Measurements from ENCODE around the gene PTCSC3.

The PTCSC3 gene

DNA sequence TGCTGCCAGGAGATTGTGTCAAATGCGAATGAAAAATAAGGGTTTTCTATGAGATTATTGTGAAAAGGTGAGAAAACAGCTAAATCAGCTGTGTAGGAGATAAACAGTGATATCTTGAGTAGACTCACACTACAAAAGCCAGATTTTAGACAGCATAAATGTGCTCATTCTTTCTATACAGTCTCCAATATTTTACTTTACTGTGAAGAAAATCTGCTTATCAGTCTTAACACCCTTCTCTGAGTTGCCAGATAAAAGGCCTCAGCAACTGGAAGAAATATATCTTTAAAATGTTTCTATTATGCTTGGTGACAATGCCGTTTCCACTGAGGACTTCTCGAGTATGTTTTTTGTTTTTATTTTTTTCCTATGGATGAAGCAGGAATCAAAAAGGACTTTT lies 47.0 kb upstream of the PTCSC3 start:
- no peaks in the 10 kb centered on the region for H3K9me3 ChIP-seq (ENCODE audit: low read length)
- H3K36me3 ChIP-seq (ENCODE audit: insufficient read depth, low read length), result no peaks in the 10 kb centered on the region
- H3K9ac ChIP-seq (ENCODE audit: low read length), result no peak overlapping the region
- no peak overlapping the region for H2AFZ ChIP-seq (ENCODE audit: low read length)
- no peaks in the 10 kb centered on the region for H3K9me2 ChIP-seq (ENCODE audit: low read depth, low read length)
- H3K4me1 ChIP-seq (ENCODE audit: insufficient read depth, low read length, severe bottlenecking), result no peaks in the 10 kb centered on the region
- H4K20me1 ChIP-seq (ENCODE audit: insufficient read depth, low read length), result no peaks in the 10 kb centered on the region
- H3K4me2 ChIP-seq (ENCODE audit: low read length), result no peak overlapping the region
- H3K79me2 ChIP-seq (ENCODE audit: insufficient read depth, low read length), result no peaks in the 10 kb centered on the region
- no peak overlapping the region for H3K4me3 ChIP-seq (ENCODE audit: low read depth, low read length, poor library complexity, severe bottlenecking)
- H3K27ac ChIP-seq (ENCODE audit: low read depth, low read length, poor library complexity, severe bottlenecking), result no peak overlapping the region
- no peaks in the 10 kb centered on the region for H3F3A ChIP-seq (ENCODE audit: insufficient read depth, low read length)
- H3K27me3 ChIP-seq (ENCODE audit: insufficient read depth, low read length), result no peaks in the 10 kb centered on the region
- no peak for TF ChIP-seq EZH2 (IDR thresholded peaks at IDR 0.05; ENCODE audit: borderline replicate concordance, low read length)
- TF ChIP-seq, protein P1, sequence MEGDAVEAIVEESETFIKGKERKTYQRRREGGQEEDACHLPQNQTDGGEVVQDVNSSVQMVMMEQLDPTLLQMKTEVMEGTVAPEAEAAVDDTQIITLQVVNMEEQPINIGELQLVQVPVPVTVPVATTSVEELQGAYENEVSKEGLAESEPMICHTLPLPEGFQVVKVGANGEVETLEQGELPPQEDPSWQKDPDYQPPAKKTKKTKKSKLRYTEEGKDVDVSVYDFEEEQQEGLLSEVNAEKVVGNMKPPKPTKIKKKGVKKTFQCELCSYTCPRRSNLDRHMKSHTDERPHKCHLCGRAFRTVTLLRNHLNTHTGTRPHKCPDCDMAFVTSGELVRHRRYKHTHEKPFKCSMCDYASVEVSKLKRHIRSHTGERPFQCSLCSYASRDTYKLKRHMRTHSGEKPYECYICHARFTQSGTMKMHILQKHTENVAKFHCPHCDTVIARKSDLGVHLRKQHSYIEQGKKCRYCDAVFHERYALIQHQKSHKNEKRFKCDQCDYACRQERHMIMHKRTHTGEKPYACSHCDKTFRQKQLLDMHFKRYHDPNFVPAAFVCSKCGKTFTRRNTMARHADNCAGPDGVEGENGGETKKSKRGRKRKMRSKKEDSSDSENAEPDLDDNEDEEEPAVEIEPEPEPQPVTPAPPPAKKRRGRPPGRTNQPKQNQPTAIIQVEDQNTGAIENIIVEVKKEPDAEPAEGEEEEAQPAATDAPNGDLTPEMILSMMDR (IDR thresholded peaks at IDR 0.05; ENCODE audit: low read length), result no peak

DNA sequence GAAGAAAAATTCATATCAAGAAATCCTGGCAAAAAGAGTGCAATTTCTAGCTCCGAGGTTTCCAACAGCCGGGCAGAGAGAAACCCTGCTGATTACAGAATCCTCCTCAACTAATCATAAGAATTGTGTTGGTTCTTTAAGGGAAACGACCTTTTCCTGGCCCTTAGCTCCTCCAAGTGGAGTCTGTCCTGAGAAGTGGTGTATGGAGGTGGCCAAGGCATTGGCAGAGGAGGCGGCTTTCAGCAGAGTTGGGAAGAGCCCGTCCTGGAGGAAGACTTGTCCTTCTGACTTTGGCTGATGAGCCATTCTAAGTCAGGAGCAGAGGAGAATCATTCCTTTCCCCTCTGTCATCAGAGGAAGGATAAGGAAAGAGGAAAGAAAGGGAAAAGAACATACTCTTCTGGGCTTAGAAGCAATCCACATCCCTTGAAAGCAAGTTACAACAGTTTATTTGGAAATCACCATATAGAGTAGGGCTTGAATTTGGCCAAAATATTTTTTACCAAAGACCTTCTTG lies 46.5 kb upstream of the PTCSC3 start:
- no peaks in the 10 kb centered on the region for H3K27me3 ChIP-seq (ENCODE audit: insufficient read depth, low read length)
- no peak overlapping the region for H3K27ac ChIP-seq (ENCODE audit: low read depth, low read length, poor library complexity, severe bottlenecking)
- H3K4me2 ChIP-seq (ENCODE audit: low read length), result no peak overlapping the region
- H3K36me3 ChIP-seq (ENCODE audit: insufficient read depth, low read length), result no peaks in the 10 kb centered on the region
- no peaks in the 10 kb centered on the region for H3K9me3 ChIP-seq (ENCODE audit: low read length)
- H4K20me1 ChIP-seq (ENCODE audit: insufficient read depth, low read length), result no peaks in the 10 kb centered on the region
- no peak overlapping the region for H3K4me3 ChIP-seq (ENCODE audit: low read depth, low read length, poor library complexity, severe bottlenecking)
- H2AFZ ChIP-seq (ENCODE audit: low read length), result no peak overlapping the region
- no peaks in the 10 kb centered on the region for H3K4me1 ChIP-seq (ENCODE audit: insufficient read depth, low read length, severe bottlenecking)
- no peaks in the 10 kb centered on the region for H3K79me2 ChIP-seq (ENCODE audit: insufficient read depth, low read length)
- H3K9me2 ChIP-seq (ENCODE audit: low read depth, low read length), result no peaks in the 10 kb centered on the region
- no peak overlapping the region for H3K9ac ChIP-seq (ENCODE audit: low read length)
- TF ChIP-seq EZH2 (IDR thresholded peaks at IDR 0.05; ENCODE audit: borderline replicate concordance, low read length), result no peak
- TF ChIP-seq, protein P1 (IDR thresholded peaks at IDR 0.05; ENCODE audit: low read length), result no peak
- no peaks in the 10 kb centered on the region for H3F3A ChIP-seq (ENCODE audit: insufficient read depth, low read length)

DNA sequence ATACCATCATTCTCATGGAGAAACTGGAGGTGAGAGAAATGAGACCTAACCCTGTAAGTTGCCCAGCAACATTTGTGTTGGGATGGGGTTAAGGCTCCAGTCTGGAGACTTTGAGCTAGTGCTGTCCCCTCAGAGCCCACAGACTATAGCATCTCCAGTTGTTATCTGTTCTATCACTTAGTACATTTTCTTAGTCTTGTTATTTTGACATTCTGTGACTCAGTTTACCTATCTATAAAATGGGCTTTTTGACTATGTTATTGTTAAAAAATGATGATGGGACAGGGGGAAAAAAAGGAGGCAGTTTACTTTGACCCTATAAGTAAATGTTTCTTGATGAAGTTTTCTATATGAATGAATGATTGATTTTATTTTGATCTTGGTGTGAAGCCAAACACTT lies 45.8 kb upstream of the PTCSC3 start:
- Histone ChIP-seq H3F3A (ENCODE audit: insufficient read depth, low read length) (no peaks in the 10 kb centered on the region), H4K20me1 (ENCODE audit: insufficient read depth, low read length) (no peaks in the 10 kb centered on the region), H2AFZ (ENCODE audit: low read length) (no peak overlapping the region), H3K4me2 (ENCODE audit: low read length) (no peak overlapping the region), H3K4me1 (ENCODE audit: insufficient read depth, low read length, severe bottlenecking) (no peaks in the 10 kb centered on the region), H3K27ac (ENCODE audit: low read depth, low read length, poor library complexity, severe bottlenecking) (no peak overlapping the region), H3K27me3 (ENCODE audit: insufficient read depth, low read length) (no peaks in the 10 kb centered on the region), H3K79me2 (ENCODE audit: insufficient read depth, low read length) (no peaks in the 10 kb centered on the region), H3K9me3 (ENCODE audit: low read length) (no peaks in the 10 kb centered on the region), H3K9me2 (ENCODE audit: low read depth, low read length) (no peaks in the 10 kb centered on the region), H3K9ac (ENCODE audit: low read length) (no peak overlapping the region), H3K36me3 (ENCODE audit: insufficient read depth, low read length) (no peaks in the 10 kb centered on the region), H3K4me3 (ENCODE audit: low read depth, low read length, poor library complexity, severe bottlenecking) (no peak overlapping the region)
- no peak for TF ChIP-seq EZH2 (IDR thresholded peaks at IDR 0.05; ENCODE audit: borderline replicate concordance, low read length)
- TF ChIP-seq, protein P1 (IDR thresholded peaks at IDR 0.05; ENCODE audit: low read length), result no peak

Data from OCI-LY1 (cell line).